ENCODE results near the gene MAML1.
A peak's percentile ranks its signal among the peaks of the same experiment; 100 is the strongest.
"Not testable (repeated sequence)": the region's sequence is repeated elsewhere in the genome, so short reads cannot be mapped to it uniquely, and the experiment has no call there.

Gene MAML1

DNA sequence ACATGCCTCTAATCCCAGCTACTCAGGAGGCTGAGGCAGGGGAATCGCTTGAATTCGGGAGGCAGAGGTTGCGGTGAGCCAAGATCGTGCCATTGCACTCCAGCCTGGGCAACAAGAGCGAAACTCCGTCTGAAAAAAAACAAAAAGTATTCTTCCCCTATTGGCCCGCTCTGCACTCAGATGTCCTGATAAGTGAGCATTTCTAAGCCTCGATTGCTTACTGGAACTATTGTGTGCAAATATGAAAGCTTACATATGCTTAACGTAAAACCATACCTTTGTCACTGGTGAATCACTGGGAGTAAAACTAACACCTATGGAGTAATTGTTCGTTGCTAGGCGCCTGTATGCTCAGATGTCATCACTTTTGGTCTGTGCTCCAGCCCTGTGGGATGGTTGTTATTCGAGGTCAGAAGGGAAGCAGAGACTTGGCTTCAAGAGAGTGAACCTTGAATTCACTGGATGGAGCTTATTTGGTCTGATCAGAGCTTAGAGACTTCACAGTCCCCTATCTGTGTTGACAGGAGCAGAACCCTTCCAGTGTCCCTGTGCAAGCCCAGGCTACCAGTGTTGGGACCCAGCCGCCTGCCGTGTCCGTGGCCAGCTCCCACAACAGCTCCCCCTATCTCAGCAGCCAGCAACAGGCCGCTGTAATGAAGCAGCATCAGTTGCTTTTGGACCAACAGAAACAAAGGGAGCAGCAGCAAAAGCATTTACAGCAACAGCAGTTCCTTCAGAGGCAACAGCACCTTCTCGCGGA is 35.9 kb downstream of the MAML1 start:
- no peak for DNase-seq

DNA sequence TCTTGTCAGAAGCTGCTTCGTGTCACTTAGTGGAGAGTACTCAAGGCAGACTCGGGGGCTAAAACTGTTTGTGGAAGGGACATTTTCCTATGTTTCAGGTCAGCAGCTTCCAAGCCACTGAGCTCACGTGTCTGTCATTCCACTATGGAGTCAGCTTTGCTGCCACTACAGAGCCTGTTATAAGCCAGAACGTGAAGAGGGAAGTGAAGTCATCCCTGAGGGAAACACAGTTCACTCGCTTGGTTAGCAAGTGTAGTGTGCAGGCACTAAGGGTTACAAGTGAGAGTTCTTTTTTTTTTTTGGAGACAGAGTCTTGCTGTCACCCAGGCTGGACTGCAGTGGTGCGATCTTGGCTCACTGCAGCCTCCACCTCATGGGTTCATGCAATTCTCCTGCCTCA is 36.6 kb downstream of the MAML1 start:
- no peak for DNase-seq

DNA sequence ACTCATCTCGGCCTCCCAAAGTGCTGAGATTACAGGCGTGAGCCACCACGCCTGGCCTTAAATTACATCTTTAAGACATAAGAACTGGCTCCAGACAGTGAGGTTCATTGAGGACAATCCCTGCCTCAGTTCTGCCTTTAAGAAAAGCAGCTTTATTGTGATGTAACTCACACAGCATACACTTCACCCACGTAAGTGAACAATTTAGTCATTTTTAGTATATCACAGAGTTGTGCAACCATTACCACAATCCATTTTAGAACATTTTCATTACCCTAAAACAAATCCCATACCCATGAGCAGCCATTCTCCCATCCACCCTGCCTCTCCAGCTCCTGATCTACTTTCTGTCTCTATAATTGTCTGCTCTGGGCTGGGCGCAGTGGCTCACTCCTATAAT is 37.2 kb downstream of the MAML1 start:
- no peak for DNase-seq

DNA sequence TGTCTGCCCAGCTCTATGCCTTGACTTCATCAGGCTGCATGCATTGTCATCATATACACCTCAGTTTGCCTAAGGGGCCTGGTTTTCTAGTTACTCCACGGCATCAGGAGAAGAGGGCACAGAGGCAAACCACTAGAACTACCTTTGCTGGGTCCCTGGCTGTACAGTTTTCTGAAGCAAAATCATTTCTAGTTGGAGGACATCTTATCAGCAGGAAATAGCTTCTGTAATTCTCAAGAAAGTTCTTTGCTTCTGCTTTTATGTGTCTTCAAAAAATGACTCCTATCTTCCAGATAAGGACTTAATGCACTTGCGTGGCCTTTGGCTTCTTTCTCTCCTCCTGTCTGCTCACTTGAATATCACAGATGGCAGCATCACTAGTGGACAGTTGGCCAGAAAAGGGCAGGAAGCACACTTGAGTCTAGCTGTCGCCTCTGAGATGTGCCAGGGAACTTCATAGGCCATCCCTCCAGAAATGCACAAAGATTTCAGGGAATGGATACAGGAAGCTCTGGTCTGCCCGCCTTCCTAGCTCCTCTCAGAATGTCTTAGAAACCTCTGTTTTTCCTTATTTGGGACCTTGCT is 38.8 kb downstream of the MAML1 start:
- no peak for DNase-seq

DNA sequence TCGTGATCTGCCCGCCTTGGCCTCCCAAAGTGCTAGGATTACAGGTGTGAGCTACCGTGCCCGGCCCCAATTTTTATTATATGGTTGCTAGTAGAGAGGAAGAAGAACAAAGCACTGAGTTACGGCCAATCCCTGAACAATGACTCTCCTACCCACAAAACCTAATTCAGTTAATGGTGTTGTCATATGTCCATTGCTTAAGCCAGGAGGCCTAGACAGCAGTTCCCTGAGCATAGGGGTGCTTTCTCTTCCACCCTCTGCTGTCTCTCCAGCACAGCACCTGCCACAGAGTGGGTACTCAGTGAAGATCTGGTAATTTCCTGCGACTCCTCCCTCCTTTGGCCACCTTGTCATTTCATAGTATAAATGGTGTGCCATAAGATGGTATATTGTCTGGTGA is 39.7 kb downstream of the MAML1 start:
- DNase-seq, result no peak

DNA sequence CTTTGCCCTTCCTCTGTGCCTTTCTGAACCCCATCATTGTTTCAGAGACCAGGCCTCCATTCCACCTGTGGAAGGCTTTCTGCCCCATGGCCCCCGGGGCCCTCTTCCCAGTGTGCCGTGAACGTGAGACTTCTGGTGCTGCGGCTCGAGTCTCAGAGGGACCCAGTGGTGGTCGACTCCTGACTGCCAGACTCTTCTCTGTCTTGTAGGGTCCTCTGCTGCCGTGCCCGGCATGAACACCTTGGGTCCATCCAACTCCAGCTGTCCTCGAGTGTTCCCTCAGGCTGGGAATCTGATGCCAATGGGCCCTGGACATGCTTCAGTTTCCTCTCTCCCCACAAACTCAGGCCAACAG is 41.0 kb downstream of the MAML1 start:
- no peak for DNase-seq

DNA sequence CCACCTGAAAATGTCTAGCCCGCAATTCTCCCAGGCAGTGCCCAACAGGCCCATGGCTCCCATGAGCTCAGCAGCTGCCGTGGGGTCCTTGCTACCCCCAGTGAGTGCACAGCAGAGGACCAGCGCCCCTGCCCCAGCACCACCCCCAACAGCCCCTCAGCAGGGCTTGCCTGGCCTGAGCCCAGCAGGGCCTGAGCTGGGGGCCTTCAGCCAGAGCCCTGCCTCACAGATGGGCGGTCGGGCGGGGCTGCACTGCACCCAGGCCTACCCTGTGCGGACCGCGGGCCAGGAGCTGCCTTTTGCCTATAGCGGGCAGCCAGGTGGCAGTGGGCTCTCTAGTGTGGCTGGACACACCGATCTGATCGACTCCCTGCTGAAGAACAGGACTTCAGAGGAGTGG is 41.8 kb downstream of the MAML1 start:
- no peak for DNase-seq

DNA sequence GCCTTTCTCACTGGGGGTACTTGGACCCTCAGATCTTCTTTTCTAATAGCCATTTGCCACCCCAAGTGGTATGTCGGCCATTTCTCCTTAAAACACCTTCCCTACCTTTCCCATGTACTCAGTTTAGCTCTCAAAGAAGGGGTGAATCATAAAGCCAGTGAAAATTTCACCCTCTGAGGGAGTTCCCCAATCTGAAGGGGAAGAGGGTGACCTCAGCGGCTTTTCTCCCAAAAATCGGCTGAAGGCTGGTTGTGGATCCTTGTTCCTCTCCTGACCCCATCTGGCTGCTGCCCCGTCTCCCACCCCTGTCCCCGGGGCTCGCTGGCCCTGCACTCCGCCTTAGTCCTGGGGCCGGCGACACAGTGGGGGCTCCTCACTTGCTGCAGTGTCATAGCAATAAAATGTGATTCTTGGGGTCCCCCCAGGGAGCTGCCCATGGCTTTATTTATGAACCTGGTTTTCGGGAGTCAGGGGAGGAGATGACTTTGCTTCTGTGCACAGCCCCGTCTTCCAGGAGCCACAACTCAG is 43.9 kb downstream of the MAML1 start:
- DNase-seq, result no peak

DNA sequence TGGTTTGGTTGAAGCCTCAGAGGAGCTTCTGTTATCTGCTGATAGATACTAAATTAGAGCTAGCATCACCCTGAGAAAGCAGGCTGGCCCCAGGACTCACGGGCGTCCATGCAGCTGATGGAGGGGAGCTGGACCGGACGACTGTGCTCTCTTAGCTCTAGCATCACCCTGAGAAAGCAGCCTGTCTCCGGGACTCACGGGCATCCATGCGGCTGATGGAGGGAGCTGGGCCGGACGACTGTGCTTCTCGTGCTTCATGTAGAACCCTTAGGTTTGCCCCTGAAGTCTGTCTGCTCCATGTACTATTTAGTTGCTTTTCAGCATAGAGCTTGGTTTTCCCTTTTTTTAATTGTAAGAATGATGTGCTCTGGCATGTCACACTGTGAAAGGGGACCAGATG is 44.8 kb downstream of the MAML1 start:
- DNase-seq, result no peak

DNA sequence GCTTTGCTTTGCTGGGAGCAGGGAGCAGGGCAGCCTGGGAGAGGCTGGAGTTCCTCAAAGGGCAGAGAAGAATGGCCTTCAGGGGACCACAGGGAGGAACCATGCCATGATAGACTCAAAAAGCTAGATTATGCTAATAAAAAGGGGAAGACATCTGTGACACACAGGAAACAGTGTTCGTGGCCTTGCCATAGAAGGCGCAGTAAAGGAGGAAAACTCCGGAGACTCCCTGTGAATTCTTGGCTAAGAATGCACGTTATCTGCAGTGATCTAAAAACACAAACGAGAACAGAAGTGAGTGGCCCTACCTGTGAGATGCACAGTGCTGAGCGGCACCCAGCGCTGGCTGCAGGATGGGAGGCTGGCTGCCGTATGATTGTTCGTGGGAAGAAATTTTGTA is 45.3 kb downstream of the MAML1 start:
- DNase-seq, result no peak

DNA sequence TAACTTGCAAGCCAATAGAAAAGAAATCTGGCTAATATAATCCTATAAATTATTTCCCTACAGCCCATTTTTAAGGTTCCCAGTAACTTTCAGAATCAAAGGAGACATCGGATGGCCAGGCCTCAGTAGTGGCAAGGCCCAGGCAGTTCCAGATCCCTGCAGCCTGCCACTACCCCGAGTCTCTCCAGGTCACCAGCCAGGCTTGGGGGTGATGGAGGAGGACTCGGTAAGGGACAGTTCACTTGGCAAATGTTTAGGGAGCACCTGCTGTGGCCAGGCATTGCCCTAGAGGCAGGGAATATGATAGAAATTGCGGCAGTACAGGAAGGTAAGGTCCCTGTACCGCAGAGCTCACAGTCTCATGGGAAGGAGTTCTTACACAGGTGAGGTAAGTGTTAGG is 46.0 kb downstream of the MAML1 start:
- DNase-seq, result no peak

DNA sequence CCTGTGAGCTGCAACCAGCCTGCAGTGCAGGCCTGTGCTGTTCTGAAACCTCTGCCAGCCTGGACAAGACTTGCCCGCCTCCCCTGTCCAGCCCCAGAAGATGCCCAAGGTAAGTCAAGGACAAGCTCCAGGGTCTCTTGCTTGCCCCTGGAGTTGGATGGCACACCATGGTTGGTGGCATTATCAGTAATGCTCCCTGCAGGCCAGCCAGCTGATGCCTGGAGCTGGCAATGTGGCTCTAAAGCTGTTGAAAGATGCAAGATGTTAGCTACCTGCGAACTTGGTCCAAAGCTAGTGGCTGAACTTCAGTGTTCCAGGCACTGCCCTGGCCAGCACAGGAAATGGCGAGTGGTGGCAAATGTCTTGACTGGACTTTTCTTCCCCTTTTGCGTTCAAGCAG is 47.2 kb downstream of the MAML1 start:
- DNase-seq, result no peak

DNA sequence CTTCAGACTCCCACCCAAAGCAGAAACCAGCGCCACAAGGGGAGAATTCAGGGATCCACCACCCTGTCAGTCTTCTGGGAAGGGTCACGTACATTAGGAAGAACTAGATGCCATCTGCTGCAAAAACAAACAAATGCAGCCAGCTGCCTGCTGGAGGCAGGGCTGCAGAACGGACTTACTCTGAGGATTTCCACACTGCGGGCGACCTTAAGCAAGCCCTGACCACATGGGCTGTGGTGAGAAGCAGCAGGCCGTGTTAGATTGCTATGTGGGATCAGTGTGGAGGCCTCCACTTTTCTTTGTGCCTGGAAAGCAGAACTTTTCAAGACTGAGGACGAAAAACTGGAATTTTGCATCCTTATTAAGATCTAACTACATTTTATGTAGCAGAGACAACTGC is 47.7 kb downstream of the MAML1 start:
- no peak for DNase-seq

DNA sequence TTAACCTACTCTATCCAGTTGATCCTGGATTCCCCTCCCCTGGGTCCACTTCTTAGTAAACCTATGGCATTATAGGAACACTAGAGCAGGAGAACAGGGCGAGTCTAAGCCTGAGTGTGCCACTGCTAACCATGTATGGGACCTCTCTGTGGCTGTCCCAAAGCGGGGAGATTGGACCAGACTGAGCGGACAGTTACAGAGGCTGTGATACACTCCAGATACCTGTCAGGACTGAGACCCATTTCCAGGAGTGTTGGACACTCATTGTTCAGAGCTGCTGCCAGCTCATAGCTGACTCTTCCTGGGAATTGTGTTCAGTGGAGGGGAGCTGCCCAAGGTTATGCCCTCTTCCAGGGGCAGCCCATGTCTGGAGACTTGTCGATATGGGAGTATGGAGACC is 49.2 kb downstream of the MAML1 start:
- DNase-seq, result no peak

DNA sequence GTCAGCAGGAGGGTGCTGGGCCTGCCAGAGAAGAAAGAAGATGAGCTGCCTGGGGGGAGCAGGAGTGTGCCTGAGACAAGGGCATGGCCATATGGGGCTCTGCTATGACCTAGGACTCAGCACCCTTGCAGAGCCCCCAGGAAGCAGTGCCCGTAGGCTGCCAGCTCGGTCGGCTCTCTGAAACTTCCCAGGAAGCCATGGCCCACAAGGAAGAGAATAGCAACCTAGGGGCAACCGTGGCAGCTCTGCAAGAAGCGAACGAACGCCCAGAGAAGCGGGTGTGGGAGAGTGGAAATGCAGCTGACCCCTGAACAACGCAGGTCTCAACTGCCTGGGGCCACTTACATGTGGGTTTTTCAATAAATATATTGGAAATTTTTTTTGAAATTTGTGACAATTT is 50.5 kb downstream of the MAML1 start:
- no peak for DNase-seq

DNA sequence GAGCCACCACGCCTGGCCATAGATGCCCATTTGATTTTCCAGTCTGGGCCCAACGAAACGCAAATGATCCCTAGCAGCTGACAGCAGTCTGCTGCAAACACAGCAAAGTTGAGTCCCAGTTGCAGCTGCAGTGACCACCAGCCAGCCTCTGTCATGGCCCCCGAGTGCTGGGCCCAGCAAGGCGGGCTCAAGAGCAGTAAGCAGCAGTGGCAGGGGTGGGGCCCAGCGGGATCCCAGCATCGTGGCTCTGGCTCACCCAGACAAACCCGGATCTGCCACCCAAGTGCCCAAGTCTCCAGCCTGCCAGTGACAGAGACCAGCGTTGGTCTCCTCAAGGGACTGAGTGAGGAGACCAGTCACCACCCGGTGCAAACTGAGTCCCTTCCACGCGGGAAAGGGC is 54.2 kb downstream of the MAML1 start:
- DNase-seq, result no peak

DNA sequence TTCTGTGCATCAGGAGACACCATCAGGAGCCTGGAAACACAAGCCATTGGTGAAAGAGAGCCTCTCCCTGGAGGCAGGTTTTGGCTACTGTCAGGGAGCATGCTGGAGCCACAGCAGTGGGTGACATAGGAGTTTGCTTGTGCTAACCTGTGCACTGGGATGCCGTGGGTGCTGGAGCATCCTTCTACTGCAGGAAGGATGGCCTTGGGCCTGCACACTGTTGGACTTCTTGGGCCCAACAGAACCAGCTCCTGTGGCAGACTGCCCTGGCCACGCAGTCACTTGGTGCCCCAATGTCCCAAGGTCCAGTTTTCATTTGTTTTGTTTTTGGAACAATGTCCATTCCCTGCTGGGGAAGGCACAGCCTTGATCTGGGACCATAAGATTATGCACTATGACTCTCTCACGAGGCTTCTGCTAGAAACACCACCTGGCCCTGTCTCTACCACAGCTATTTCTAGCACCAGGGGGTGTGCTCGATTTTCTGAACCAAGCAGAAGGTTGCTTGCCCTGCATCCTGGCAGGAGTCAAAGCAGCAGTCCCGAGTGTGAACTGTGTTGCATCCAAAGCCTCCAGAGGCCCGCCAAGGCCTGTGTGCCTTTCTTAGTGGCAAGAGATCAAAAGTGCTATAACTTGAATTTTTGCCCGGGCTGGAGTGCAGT is 55.7 kb downstream of the MAML1 start:
- DNase-seq, result no peak

DNA sequence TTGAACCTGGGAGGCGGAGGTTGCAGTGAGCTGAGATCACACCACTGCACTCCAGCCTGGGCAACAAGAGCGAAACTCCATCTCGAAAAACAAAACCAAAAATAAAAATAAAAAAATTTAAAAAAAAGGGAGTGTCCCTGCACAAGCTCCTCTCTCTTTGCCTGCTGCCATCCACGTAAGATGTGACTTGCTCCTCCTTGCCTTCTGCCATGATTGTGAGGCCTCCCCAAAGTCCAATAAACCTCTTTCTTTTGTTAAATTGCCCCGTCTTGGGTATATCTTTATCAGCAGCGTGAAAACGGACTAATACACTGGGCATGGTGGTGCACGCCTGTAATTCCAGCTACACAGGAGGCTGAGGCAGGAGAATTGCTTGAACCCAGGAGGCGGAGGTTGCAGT is 56.7 kb downstream of the MAML1 start:
- DNase-seq, result not testable (repeated sequence)

DNA sequence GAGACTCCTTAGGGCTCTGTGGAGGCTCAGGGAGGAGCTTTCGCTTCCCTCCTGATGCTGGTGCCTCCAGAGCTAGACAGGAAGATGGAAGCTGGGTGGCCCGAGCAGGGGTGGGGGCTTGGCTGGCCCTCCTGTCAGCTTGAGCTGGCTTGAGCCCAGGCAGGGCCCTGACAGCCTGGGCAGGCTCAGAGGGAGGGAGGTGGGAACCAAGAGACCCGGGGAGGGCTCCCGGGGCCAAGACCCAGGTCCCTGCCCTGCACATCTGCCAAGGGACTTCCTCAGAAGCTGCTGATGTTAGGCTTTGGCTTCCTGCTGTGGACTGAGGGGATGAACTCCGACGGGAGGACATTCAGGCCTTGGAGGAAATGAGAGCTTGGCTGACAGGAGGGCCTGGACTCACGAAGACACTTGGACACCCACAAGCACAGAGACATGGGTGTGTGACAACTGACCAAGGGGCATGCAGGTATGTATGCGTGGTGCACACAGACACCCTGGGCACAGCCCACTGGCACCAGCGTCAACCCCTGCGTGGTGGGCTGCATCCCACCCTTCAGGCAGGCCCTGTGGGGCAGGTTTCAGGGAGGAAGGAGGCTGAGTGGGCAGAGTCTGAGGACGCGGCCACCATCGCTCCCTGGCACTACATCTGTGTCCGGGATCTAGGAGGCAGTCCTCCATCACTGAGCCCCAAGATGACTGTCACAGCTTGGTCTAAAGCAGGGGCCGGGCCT is 59.4 kb downstream of the MAML1 start:
- no peak for DNase-seq

DNA sequence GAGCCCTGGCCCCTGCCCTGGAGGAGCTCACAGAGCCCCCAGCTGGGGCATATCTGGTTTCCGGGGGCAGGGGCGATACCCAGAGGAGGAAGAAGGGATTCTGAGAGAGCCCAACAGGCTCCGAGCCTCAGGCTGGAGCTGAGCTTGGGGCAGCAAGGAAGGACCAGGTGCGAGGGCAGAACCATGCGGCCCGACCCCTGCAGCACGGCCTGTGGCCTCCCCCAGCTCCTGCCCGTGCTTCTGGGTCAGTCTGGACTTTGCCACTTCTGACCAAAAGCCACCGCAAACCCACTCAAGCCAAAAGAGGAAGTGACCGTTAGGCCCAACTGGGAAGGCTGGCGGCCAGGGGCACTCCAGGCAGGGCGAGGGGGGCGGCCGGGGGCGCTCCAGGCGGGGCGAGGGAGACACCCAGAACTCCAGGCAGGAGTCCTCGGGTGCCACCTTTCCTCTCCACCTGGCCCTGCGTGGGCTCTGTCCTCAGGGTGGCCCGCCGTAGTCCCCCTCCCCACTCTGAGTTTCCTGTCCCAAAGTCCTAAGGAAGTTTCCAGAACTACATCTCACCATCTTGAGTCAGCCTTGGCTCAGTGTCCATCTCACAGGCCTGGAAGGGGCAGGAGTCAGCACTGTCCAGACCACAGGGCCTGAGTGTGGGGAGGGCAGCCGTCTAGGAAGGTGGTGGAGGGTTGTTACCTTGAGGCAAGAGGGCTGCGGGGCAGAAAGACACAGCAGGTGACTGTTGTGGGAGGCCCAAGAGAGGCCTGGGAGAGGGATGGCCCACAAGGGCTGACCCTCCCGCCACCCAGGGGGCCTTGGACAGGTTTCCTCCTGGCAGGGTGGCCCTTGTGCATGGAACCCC is 60.2 kb downstream of the MAML1 start:
- no peak for DNase-seq

DNA sequence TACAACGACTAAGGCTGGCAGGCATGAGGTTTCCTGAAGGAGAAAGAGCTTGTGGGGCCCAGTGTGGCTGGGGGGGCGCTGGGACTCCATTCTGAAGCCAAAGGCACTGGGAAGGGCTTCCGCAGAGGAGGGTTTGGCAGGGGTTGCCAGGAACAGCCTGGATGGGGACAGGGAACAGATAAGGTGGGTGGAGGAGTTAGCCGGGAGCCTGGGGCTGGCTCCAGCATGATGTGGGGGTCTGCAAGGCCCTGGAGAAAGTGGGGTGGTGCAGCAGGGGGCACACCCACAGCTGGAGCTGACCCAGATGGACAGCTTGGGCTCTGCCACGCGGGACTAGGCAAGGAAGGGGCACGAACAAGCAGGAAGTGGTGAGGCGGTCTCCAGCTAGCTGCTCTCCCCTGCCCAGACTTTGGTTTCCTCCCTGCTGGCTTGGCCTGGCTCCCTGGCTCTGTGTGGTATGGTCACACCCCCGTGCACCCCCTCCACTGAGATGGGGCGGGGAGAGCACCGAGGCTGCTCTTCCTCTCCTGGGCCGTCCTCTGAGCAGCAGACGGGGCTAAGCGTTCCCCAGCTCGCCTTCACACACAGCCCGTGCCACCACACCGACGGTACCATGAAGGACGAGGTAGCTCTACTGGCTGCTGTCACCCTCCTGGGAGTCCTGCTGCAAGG is 61.0 kb downstream of the MAML1 start, which contains the start of gene LTC4S:
Gene LTC4S (plus strand): TSS at position 519 of the 672 bp plus-strand sequence. CDS start 95 bp downstream, at position 614.
- DNase-seq, result peak; percentile 67

DNA sequence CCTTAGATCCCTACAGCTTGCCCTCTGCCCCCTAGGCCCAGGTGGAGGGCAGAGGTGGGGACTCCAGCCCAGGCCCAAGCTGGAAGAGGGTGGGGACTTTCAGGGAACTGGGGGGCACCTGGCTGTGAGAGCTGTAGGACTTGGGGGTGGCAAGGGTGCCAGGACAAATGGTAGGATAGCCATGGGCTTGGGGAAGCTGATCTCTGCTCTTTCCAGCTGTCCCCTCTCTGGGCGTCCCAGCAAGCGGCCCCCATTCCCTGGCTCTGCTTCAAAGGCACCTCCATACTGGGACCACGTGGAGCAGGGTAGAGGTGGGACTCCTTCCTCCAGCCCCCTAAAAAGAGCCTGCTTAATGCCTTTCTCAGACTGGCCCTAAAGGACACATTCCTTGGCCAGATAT is 61.5 kb downstream of the MAML1 start:
- no peak for DNase-seq
